NCI-H82 (cell line): ENCODE results near the gene LGR6.

ENCODE experiments used
- DNase-seq: peaks from one replicate; lab custom pipeline; 2025; lab: John Stamatoyannopoulos, UW

Gene LGR6

DNA sequence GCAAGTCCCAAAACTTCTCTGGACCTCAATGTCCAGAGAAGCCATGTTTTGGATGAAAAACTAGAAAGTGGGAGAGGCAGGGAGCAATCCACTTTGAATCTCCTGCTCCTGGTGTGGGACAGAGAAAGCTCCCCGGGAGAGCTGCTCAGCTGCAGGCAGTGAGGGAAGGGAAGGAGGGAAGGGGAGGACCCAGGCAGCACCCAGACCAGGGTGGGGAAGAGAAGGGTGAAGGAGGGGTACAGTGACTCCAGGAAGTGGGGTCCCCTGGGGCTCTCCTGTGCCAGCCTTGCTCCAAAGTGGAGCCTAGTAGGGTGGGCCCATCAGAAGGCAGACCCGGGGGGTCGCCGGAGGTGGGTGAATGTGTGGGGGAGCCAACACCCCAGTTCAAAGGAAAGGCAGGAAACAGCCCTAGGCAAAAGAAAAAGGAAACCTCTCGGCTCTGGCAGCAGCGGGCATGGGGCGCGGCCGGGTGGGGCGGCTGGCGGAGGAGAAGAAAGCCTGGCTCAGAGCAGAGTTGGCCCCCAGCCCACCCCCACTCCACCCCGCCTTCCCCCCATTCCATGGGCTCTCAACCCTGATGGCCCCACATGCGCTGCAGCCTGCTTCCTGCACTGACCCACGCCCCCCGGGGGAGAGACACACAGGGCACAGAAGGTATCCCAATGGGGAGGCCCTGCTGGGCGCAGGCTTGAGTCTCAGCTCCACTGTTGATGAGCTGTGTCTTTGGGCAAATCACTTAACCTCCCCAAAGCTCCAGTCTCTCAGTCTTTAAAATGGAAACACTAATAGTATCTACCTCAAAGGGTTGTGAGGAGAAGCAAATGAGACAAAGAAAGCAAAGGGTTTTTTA, 5.7 kb downstream of the LGR6 start:
- no peak for DNase-seq

DNA sequence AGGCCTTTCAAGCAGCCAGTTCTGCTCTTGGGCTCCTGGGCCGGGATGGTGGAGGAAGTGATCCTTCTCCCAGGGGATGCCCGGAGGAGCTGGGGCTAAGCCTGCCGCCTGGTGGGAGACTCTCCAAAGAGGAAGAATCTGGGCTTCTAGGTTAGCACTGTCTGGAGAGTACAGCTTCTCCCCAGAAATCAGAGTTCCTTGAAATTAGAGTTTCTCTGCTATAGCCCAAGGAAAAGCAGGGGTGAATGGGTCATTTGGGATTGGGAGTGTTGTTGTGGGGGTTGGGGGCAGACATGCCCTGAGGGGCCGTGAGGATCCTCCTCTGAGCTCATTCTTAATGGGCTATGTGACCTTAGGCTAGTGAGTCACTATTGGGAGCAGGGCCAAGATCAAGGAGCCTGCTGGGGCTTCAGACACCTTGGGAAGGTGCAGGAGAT, 6.5 kb downstream of the LGR6 start:
- DNase-seq = peak; percentile 28

GRCh38 chr1:202200669-202201068, 7.1 kb downstream of the LGR6 start:
- no peak for DNase-seq

DNA sequence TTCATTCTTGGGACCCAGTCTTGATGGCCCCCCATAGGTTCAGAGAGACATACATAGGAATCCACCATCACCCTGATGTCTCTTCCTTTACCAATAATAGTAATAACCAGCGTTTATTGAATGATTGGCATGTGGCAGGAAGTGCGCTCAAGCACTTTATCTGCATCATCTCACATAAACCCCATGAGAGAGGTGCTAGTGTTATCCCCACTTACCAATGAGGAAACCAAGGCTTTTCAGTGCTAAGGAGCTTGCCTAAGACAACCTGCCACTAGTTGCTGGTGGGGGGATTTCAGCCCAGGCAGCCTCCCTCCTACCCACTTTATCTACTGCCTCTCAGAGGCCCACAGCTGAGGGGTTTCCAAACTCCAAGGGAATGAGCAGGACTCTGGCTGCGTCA, 7.7 kb downstream of the LGR6 start:
- no peak for DNase-seq

GRCh38 chr1:202201971-202202370, 8.4 kb downstream of the LGR6 start:
- DNase-seq = no peak

DNA sequence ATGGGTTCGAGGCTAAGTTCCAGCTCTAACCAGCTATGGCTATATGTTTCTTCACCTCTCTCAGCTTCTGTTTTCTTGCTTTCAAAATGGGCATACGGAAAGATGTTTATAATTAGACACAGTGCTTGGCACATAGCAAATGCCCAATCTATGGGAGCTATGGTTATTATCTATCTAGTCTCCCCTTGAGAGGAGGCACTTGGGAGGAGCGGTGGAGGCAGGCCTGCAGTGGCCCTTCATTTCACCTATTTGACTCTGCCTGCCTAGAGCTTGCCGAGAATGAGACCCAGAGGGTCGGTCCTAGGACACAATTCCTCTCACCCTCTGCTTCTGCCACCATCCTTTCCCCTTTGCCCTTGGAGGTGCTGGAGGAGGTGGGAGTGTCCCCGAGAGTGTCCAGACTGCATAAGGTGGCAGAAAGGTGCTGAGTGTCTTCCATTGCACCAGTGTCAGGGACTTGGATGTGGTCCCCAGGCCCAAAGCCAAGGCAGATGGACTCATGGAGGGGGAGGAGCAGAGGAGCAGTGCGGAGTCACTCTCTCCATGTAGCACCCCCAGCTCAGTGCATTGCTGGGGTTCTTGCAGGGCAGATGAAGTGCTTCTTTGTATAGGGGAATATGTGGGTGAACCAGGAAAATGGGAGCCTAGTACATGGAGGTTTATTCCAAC, 9.0 kb downstream of the LGR6 start:
- no peak for DNase-seq

DNA sequence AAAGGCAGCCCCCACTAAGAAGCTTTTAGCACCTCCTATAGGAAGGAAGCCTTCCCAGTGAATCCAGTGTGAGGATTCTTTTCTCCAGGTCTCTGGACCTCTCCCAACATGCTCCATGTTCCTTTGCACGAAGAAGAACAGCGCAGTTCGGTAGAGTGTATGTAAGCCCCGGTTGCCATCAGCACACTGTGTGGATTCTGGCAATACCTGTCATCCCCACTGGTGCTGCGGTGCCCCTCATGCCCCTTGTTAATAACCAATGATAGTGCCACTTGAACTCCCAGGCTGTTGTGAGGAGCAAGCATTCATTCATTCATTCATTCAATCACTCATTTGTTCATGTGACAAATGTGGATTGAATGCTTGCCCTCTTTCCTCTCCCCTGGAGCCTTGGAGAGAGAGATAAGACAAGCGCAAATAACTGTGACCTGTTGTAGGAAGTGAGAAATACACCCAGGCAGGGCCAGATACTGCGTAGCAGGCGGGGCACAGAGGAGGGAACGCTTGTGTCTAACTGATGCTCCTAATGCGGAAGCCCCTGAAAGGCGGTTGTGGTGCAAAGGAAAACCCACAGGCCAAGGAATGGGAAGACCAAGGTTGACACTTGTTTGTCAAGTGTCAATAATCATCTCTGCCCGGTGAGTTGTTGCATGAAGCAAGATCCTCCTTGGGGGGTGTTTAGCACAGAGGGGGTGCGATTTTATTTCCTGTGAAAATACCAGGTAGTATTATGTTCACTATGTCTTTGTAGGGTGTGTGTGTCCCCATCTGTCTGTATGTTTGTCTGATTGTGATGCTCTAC, 9.8 kb downstream of the LGR6 start:
- DNase-seq = no peak

DNA sequence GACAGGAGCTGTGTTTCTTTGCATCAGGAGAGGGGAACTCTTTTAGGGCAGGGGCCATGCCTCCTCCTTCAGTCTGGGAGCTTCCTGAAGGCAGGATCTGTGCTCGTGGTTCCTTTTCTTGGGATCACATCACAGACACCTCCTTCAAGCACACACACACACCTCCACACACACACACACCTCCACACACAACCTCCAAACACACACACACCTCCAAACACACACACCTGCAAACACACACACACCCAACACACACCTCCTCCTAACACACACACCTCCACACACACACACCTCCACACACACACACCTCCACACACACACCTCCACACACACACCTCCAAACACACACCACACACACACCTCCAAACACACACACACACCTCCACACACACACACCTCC, 10.5 kb downstream of the LGR6 start:
- no peak for DNase-seq

DNA sequence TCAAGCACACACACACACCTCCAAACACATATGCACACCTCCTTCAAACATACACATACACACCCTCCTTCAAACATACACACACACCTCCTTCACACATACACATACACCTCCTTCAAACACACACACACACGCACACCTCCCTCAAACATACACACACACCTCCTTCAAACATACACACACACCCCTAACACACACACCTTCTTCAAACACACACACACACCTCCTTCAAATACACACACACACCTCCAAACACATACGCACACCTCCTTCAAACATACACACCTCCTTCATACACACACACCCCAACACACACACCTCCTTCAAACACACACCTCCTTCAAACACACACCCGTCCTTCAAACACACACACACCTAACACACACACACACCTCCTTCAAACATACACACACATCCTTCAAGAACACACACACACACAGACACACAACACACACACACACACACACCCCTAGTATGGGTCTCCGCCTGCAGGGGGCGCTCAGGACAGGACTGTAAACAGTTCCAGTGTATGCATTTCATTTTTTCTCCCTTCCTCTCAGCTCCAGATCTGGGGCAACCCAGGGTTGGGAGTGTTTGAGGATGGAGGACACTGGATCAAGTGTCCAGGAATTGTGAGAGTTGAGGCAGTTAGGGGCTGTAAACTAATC, 12.1 kb downstream of the LGR6 start:
- DNase-seq = no peak

DNA sequence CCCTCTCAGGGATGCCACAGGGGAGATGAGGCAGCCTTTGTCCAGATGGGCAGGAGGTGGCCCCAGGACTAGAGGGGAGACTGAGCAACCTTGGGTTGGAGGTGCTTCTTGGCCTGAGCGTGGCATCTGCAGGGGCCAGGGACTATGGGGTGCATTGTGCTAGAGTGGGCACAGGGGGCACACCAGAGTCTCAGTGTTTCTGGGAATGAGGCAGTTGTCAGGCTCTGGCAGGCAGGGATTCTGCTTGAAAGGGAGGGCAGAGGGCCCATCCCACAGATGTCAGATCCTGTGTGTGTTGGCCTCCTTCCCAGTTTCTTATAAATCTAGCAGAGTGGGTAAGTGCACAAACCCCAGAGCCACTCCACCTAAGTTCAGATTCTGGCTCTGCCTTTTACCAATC, 13.7 kb downstream of the LGR6 start:
- DNase-seq = peak; percentile 46

- no peak for DNase-seq
Measured at GRCh38 chr1:202208351-202208857, 14.8 kb downstream of the LGR6 start.

- DNase-seq = peak; percentile 89
Measured at GRCh38 chr1:202210385-202210784, 16.8 kb downstream of the LGR6 start.

DNA sequence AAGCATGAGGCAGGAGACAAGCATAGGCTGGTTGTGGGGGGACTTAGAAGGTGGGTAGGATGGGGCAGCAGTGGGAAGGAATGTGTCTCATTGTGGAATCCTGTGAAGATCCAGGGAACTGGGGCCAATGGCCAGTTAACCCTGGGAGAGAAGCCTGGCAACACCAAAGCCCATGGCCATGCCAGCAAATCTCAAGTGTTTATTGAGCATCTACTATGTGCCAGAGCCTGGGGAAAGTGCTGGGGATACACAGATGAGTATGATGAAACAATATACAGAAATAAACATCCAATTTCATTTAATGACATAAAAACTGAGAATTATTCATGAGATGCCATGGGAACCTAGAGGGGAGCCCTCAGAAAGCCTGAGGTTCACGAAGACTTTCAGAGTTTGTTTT, 17.4 kb downstream of the LGR6 start:
- DNase-seq = no peak

GRCh38 chr1:202212787-202213186, 19.2 kb downstream of the LGR6 start:
- no peak for DNase-seq

- DNase-seq = peak; percentile 70
Measured at GRCh38 chr1:202213361-202214088, 19.9 kb downstream of the LGR6 start.

GRCh38 chr1:202214089-202214843, 20.7 kb downstream of the LGR6 start:
- DNase-seq = no peak

DNA sequence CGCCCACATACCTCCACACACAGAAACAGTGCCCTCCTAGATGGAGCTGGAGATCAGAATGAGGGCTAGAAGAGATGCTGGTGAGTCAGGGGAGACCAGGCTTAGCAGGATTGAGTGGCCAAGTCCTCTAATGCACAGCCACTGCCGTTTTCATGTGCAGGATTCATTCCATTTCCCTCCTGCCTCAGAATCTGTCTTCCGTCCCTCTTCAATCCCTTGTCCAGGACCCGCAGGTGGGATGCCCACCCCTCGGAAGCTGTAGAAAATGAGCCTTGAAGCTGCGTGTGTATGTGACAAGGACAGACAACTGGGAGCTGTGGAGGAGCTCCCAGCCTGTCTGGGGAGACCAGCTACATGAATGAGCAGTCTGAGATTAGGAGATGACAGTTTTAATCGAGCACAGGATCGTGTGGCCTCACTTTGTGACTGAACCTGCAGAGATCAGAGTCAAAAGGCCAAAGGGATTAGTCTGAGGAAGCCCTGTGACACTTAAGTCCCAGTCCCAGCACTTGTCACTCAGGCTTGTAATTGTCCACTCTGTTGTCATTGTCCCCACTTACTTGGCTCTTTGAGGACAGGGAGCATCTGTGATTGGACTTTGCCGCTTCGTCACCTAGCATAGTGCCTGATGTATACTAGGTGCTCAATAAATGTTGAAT, 22.0 kb downstream of the LGR6 start:
- peak; percentile 45 for DNase-seq

GRCh38 chr1:202216691-202217090, 23.1 kb downstream of the LGR6 start:
- no peak for DNase-seq

DNA sequence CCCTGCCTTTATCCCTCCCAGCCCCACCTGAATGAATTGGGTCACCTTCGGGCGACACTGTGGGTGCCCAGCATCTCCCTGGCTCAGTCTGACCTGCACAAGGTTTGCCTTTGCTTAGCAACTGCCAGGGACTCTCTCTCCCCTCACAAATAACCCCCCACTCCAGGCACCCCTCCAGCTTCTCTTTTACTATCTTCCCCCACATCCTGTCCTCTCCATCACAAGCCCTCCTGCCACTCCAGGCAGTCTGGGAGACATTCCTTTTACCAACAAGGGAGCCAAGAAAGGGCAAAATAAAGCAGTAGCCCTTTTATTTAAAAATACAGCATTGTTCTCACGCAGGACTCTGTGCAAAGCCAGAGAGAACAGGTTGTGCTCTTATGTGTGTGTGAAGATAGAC, 23.9 kb downstream of the LGR6 start:
- no peak for DNase-seq

GRCh38 chr1:202217951-202218350, 24.4 kb downstream of the LGR6 start:
- DNase-seq = no peak
